ENCODE data around the gene LRRC9.

GRCh38 chr14:59998564-59998963 is 78.6 kb downstream of the LRRC9 start:
- TF ChIP-seq CTCF (IDR thresholded peaks at IDR 0.05): no peak
- no peak for TF ChIP-seq EP300 (IDR thresholded peaks at IDR 0.05)

Data from esophagus muscularis mucosa (tissue), 3 donors.